Suprapubic skin (tissue), 4 donors: ENCODE data around the gene COX10. TPM values are rescaled to one million over a fixed set of nuclear protein-coding genes. Genes with fewer than 3 reads are reported as not detected.

Source experiments
- DNase-seq, 2 donors: peaks; one replicate each; pipeline ENCODE4 v3.0.0-alpha.2; 2019; ENCODE audit warnings: low spot score in 2 of 2
- H3K27ac ChIP-seq: fragments of 200-600 bp; sonication (generic); one replicate; pipeline ENCODE4 v1.5.1; 2019
- H3K27me3 ChIP-seq: fragments of 200-600 bp; sonication (generic); one replicate; pipeline ENCODE4 v1.5.1; 2019
- H3K36me3 ChIP-seq: fragments of 200-600 bp; sonication (generic); one replicate; pipeline ENCODE4 v1.5.1; 2019
- H3K4me1 ChIP-seq: fragments of 200-600 bp; sonication (generic); one replicate; pipeline ENCODE4 v1.5.1; 2019
- H3K4me3 ChIP-seq: fragments of 200-600 bp; sonication (generic); one replicate; pipeline ENCODE4 v1.5.1; 2019; ENCODE audit warnings: mild to moderate bottlenecking
- H3K9me3 ChIP-seq: fragments of 200-600 bp; sonication (generic); one replicate; pipeline ENCODE4 v1.5.1; 2019
- EP300 ChIP-seq: sonication (generic); formaldehyde crosslinking; IDR thresholded peaks from one replicate; pipeline ENCODE4 v1.6.1; 2017; ENCODE audit warnings: antibody characterized with exemption
- POLR2A ChIP-seq, 2 donors: fragments of 450-650 bp; IDR thresholded peaks; one replicate each; pipeline ENCODE4 v1.6.1; 2017; ENCODE audit warnings: antibody characterized with exemption in 2 of 2, mild to moderate bottlenecking in 2 of 2, moderate library complexity in 2 of 2
- POLR2AphosphoS5 ChIP-seq, 3 donors: sonication (generic); formaldehyde crosslinking; IDR thresholded peaks; one replicate each; pipeline ENCODE4 v1.6.1; 2017; ENCODE audit warnings: antibody characterized with exemption in 3 of 3
- WGBS: methylation state at CpG from one replicate; pipeline ENCODE4 v1.1.5; 2018; 5-methylcytosine and 5-hydroxymethylcytosine counted together
- total RNA-seq, 4 donors: library from RNA; depleted of rRNA; stranded (reverse); fragments of >200 nt; gene quantifications; one replicate each; pipeline ENCODE4 v1.1.0, GENCODE V29; 2016
- TF ChIP-seq, protein P1 (sequence below), 2 donors: fragments of 200-600 bp in 1 of 2; fragments of 450-650 bp in 1 of 2; sonication (generic) in 1 of 2; IDR thresholded peaks; one replicate each; pipeline ENCODE4 v1.5.1; 2016 to 2019; ENCODE audit warnings: antibody characterized with exemption in 2 of 2, mild to moderate bottlenecking in 1 of 2, moderate library complexity in 1 of 2

The COX10 gene
- total RNA-seq, 4 donors from 2014 or later = 26.5 to 35.9 (median 32.1) TPM

DNA sequence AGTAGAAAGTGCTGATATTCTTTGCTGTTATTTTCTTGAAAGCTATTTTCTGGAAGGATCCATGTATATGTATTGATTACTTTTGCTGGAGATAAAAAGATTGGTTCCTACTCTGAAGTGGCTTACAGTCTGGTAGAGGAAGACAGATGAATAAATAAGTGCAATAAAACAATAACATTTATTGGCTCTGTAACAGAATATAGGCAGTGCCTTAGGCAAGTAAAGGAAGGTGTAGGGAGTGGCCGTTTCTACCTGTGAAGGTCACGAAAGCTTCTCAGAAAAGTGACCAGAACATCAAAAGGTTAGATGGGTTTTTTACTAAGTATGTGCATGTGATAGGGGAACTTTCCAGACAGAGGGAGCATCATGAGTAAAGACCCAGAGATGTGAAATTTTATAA lies 43.1 kb downstream of the COX10 start:
- H3K9me3 ChIP-seq = no peaks in the 10 kb centered on the region

GRCh38 chr17:14113137-14113536 lies 43.8 kb downstream of the COX10 start:
- Histone ChIP-seq H3K27ac (no peak overlapping the region), H3K4me1 (no peaks in the 10 kb centered on the region), H3K27me3 (no peaks in the 10 kb centered on the region), H3K9me3 (no peaks in the 10 kb centered on the region), H3K4me3 (no peak overlapping the region), H3K36me3 (no peaks in the 10 kb centered on the region)
- 94% methylated on average over 1 of the region's 1 CpG for WGBS
- TF ChIP-seq POLR2A (IDR thresholded peaks at IDR 0.05) (no peak), EP300 (no peak), POLR2AphosphoS5 (IDR thresholded peaks at IDR 0.05) (no peak)
- TF ChIP-seq, protein P1, sequence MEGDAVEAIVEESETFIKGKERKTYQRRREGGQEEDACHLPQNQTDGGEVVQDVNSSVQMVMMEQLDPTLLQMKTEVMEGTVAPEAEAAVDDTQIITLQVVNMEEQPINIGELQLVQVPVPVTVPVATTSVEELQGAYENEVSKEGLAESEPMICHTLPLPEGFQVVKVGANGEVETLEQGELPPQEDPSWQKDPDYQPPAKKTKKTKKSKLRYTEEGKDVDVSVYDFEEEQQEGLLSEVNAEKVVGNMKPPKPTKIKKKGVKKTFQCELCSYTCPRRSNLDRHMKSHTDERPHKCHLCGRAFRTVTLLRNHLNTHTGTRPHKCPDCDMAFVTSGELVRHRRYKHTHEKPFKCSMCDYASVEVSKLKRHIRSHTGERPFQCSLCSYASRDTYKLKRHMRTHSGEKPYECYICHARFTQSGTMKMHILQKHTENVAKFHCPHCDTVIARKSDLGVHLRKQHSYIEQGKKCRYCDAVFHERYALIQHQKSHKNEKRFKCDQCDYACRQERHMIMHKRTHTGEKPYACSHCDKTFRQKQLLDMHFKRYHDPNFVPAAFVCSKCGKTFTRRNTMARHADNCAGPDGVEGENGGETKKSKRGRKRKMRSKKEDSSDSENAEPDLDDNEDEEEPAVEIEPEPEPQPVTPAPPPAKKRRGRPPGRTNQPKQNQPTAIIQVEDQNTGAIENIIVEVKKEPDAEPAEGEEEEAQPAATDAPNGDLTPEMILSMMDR (IDR thresholded peaks at IDR 0.05) = no peak
- DNase-seq = no peak

More for the DNA sequence above, 43.1 kb downstream of the COX10 start:
- H3K36me3 ChIP-seq = no peaks in the 10 kb centered on the region
- H3K27me3 ChIP-seq = no peaks in the 10 kb centered on the region
- no peak overlapping the region for H3K27ac ChIP-seq
- TF ChIP-seq EP300 (no peak), POLR2A (IDR thresholded peaks at IDR 0.05) (no peak), POLR2AphosphoS5 (IDR thresholded peaks at IDR 0.05) (no peak)
- TF ChIP-seq, protein P1 (IDR thresholded peaks at IDR 0.05) = no peak
- WGBS = 78% methylated on average over 2 of the region's 2 CpGs
- no peak for DNase-seq
- no peak overlapping the region for H3K4me3 ChIP-seq
- H3K4me1 ChIP-seq = peaks cover 1% of the 10 kb centered on the region

DNA sequence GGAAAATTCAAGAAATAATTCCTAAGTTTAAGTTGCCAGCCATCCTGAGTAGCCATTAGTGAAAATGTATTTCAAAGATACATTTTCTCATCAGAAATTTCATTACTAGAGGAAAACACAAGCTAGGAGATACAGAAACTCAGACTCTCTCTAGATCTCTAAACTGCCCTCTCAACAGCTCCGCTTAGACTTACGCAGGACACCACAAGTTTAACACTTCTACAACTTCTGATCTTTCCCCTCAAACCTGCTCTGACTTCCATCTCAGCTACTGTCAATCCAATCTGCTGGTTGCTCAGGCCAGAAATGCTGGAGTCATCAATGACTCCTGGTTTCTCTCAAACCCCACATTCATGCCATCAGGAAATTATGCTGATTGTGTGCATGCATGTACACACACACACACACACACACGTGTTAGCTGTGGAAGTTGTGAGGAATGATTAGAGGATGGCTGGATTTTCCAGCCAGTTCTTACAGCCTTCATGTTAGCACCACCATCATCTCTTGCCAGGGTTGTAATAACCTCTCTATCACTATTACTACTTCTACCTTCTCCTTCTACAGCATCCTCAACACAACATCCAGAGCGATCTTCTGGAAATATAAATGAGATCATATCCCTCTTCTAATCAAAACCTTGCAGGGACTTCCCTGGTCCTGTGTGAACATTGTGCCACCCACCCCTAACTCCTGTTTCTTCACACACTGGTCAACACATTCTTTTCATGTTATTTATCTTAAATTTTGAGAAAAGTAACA lies 47.1 kb downstream of the COX10 start:
- WGBS = 88% methylated on average over 4 of the region's 4 CpGs
- H3K36me3 ChIP-seq = no peaks in the 10 kb centered on the region
- DNase-seq = no peak
- H3K27me3 ChIP-seq = no peaks in the 10 kb centered on the region
- no peak overlapping the region for H3K27ac ChIP-seq
- TF ChIP-seq POLR2A (IDR thresholded peaks at IDR 0.05) = no peak
- TF ChIP-seq, protein P1 (IDR thresholded peaks at IDR 0.05) = no peak
- TF ChIP-seq EP300 = no peak
- TF ChIP-seq POLR2AphosphoS5 (IDR thresholded peaks at IDR 0.05) = no peak
- no peaks in the 10 kb centered on the region for H3K4me1 ChIP-seq
- H3K9me3 ChIP-seq = no peaks in the 10 kb centered on the region
- H3K4me3 ChIP-seq = no peak overlapping the region

DNA sequence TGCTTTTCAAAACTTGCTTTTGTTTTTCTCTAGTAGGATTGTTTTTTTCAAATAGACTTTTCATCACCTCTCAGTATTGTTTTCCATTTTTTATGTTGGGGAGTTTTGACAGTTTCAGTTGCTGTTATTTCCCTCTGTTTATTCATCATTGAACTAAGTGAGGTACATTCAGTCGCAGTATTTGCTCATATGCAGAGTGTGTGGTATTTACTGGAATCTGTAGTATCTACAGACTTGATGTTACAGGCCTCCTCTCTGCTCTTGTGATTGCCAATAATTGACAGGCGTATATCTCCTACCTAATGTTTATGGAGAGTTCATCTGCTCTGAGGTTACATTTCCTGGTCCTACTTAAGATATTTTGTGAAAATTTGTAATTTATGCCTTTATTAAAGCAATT lies 49.6 kb downstream of the COX10 start:
- Histone ChIP-seq H3K27ac (no peak overlapping the region), H3K36me3 (no peaks in the 10 kb centered on the region), H3K27me3 (no peaks in the 10 kb centered on the region), H3K9me3 (no peaks in the 10 kb centered on the region), H3K4me1 (no peaks in the 10 kb centered on the region), H3K4me3 (no peak overlapping the region)
- DNase-seq = no peak
- TF ChIP-seq POLR2A (IDR thresholded peaks at IDR 0.05) = no peak
- TF ChIP-seq, protein P1 (IDR thresholded peaks at IDR 0.05) = no peak
- TF ChIP-seq EP300 = no peak
- TF ChIP-seq POLR2AphosphoS5 (IDR thresholded peaks at IDR 0.05) = no peak
- WGBS = 87% methylated on average over 2 of the region's 2 CpGs

GRCh38 chr17:14119546-14119945 lies 50.2 kb downstream of the COX10 start:
- TF ChIP-seq, protein P1 (IDR thresholded peaks at IDR 0.05) = no peak
- TF ChIP-seq EP300 (no peak), POLR2AphosphoS5 (IDR thresholded peaks at IDR 0.05) (no peak), POLR2A (IDR thresholded peaks at IDR 0.05) (no peak)
- no peaks in the 10 kb centered on the region for H3K36me3 ChIP-seq
- H3K4me1 ChIP-seq = no peaks in the 10 kb centered on the region
- no peaks in the 10 kb centered on the region for H3K27me3 ChIP-seq
- no peak for DNase-seq
- H3K27ac ChIP-seq = no peak overlapping the region
- 91% methylated on average over 3 of the region's 3 CpGs for WGBS
- H3K4me3 ChIP-seq = no peak overlapping the region
- no peaks in the 10 kb centered on the region for H3K9me3 ChIP-seq
